Activated CD8-positive, alpha-beta memory T cell treated with anti-CD3 and anti-CD28 coated beads, Interleukin-2, amount 50 U/mL, for 4 hours (primary cell): ENCODE results near the gene ICA1.

Source experiments
- DNase-seq: peaks from one replicate; pipeline ENCODE4 v3.0.0-alpha.2; 2020

Gene ICA1

GRCh38 chr7:8197994-8198698, 63.8 kb downstream of the ICA1 start:
- peak; percentile 21 for DNase-seq

- DNase-seq, result no peak
Measured at GRCh38 chr7:8192897-8193296, 69.1 kb downstream of the ICA1 start.

- peak; percentile 65 for DNase-seq
Measured at GRCh38 chr7:8190119-8190895, 71.7 kb downstream of the ICA1 start.

GRCh38 chr7:8189625-8190024, 72.3 kb downstream of the ICA1 start:
- DNase-seq, result no peak

GRCh38 chr7:8185926-8186683, 75.9 kb downstream of the ICA1 start:
- no peak for DNase-seq

GRCh38 chr7:8184221-8184620, 77.7 kb downstream of the ICA1 start:
- no peak for DNase-seq

- no peak for DNase-seq
Measured at GRCh38 chr7:8179486-8179885, 82.5 kb downstream of the ICA1 start.

- no peak for DNase-seq
Measured at GRCh38 chr7:8178353-8178752, 83.6 kb downstream of the ICA1 start.

- no peak for DNase-seq
Measured at GRCh38 chr7:8177109-8177933, 84.6 kb downstream of the ICA1 start.

GRCh38 chr7:8176370-8177081, 85.4 kb downstream of the ICA1 start:
- DNase-seq, result peak; percentile 50

- no peak for DNase-seq
Measured at GRCh38 chr7:8175929-8176369, 86.0 kb downstream of the ICA1 start.

GRCh38 chr7:8172372-8173354, 89.3 kb downstream of the ICA1 start:
- DNase-seq, result no peak

GRCh38 chr7:8169171-8169570, 92.8 kb downstream of the ICA1 start:
- no peak for DNase-seq

- DNase-seq, result no peak
Measured at GRCh38 chr7:8168336-8168735, 93.6 kb downstream of the ICA1 start.

- DNase-seq, result no peak
Measured at GRCh38 chr7:8165150-8165549, 96.8 kb downstream of the ICA1 start.

- no peak for DNase-seq
Measured at GRCh38 chr7:8162181-8162580, 99.8 kb downstream of the ICA1 start.

- DNase-seq, result no peak
Measured at GRCh38 chr7:8161364-8161828, 100.6 kb downstream of the ICA1 start.

- DNase-seq, result no peak
Measured at GRCh38 chr7:8160779-8161345, 101.1 kb downstream of the ICA1 start.

- DNase-seq, result no peak
Measured at GRCh38 chr7:8160250-8160649, 101.7 kb downstream of the ICA1 start.

GRCh38 chr7:8159595-8159994, 102.4 kb downstream of the ICA1 start:
- no peak for DNase-seq
